Neural progenitor cell (in vitro differentiated cells): ENCODE results near the gene SLC17A8. TPM values are rescaled to one million over a fixed set of nuclear protein-coding genes. Genes with fewer than 3 reads are reported as not detected.

Source experiments
- DNase-seq: peaks from one replicate; pipeline ENCODE4 v3.0.0-alpha.2; 2016; ENCODE audit warnings: low spot score
- H2AFZ ChIP-seq: fragments of 200-600 bp; sonication (generic); replicated peaks from 2 replicates; pipeline ENCODE4 v1.6.1; 2016; ENCODE audit warnings: antibody characterized with exemption
- H3F3A ChIP-seq: fragments of 200-600 bp; sonication (generic); 2 replicates; pipeline ENCODE4 v1.6.1; 2016; ENCODE audit warnings: antibody characterized with exemption, low read depth
- H3K27ac ChIP-seq: fragments of 200-600 bp; sonication (generic); 2 replicates; pipeline ENCODE4 v1.5.1; 2016; ENCODE audit warnings: mild to moderate bottlenecking
- H3K27me3 ChIP-seq: fragments of 200-600 bp; sonication (generic); 2 replicates; pipeline ENCODE4 v1.6.1; 2016; ENCODE audit warnings: mild to moderate bottlenecking, moderate library complexity
- H3K36me3 ChIP-seq: fragments of 200-600 bp; sonication (generic); 2 replicates; pipeline ENCODE4 v1.5.1; 2016
- H3K4me1 ChIP-seq: fragments of 200-600 bp; sonication (generic); 2 replicates; pipeline ENCODE4 v1.6.1; 2016; ENCODE audit warnings: mixed run types
- H3K4me2 ChIP-seq: fragments of 200-600 bp; sonication (generic); 2 replicates; pipeline ENCODE4 v1.6.1; 2016
- H3K4me3 ChIP-seq: fragments of 200-600 bp; sonication (generic); 2 replicates; pipeline ENCODE4 v1.5.1; 2016
- H3K79me2 ChIP-seq: fragments of 200-600 bp; sonication (generic); 2 replicates; pipeline ENCODE4 v1.6.1; 2016; ENCODE audit warnings: low read depth
- H3K9ac ChIP-seq: fragments of 200-600 bp; sonication (generic); 2 replicates; pipeline ENCODE4 v1.6.1; 2016
- H3K9me3 ChIP-seq: fragments of 200-600 bp; sonication (generic); 2 replicates; pipeline ENCODE4 v1.5.1; 2016; ENCODE audit warnings: low read depth
- H4K20me1 ChIP-seq: fragments of 200-600 bp; sonication (generic); 2 replicates; pipeline ENCODE4 v1.6.1; 2016; ENCODE audit warnings: low read depth
- H3K27ac Mint-ChIP-seq: 3 replicates; pipeline ENCODE4 v1.8.0; 2021; ENCODE audit warnings: mixed read lengths
- H3K27me3 Mint-ChIP-seq: 2 replicates; pipeline ENCODE4 v1.8.0; 2022; ENCODE audit warnings: low read depth, mild to moderate bottlenecking, inconsistent platforms, moderate library complexity, mixed read lengths; ENCODE audit not compliant: insufficient read depth
- H3K36me3 Mint-ChIP-seq: 3 replicates; pipeline ENCODE4 v1.8.0; 2021; ENCODE audit warnings: mixed read lengths
- H3K4me1 Mint-ChIP-seq: 3 replicates; pipeline ENCODE4 v1.8.0; 2021; ENCODE audit warnings: mixed read lengths
- H3K4me3 Mint-ChIP-seq: 3 replicates; pipeline ENCODE4 v1.8.0; 2021; ENCODE audit warnings: mild to moderate bottlenecking, moderate library complexity, mixed read lengths
- H3K9me3 Mint-ChIP-seq: 3 replicates; pipeline ENCODE4 v1.8.0; 2020; ENCODE audit warnings: mixed read lengths
- CTCF ChIP-seq: fragments of 200-600 bp; sonication (generic); IDR thresholded peaks from 2 replicates; pipeline ENCODE4 v1.5.1; 2017; ENCODE audit warnings: antibody characterized with exemption, mild to moderate bottlenecking
- EZH2 ChIP-seq: fragments of 200-600 bp; sonication (generic); IDR thresholded peaks from 2 replicates; pipeline ENCODE4 v1.6.1; 2017; ENCODE audit warnings: antibody characterized with exemption, mild to moderate bottlenecking, moderate library complexity
- EZH2phosphoT487 ChIP-seq: fragments of 200-600 bp; sonication (generic); IDR thresholded peaks from 2 replicates; pipeline ENCODE4 v1.6.1; 2017; ENCODE audit warnings: antibody characterized with exemption
- total RNA-seq: library from RNA; depleted of rRNA; stranded (reverse); fragments of >200 nt; gene quantifications from 2 replicates; pipeline ENCODE4 v1.2.3, GENCODE V29; 2015; ENCODE audit warnings: low replicate concordance

SLC17A8 gene
- total RNA-seq, 1 donor from 2014 or later, result not detected

DNA sequence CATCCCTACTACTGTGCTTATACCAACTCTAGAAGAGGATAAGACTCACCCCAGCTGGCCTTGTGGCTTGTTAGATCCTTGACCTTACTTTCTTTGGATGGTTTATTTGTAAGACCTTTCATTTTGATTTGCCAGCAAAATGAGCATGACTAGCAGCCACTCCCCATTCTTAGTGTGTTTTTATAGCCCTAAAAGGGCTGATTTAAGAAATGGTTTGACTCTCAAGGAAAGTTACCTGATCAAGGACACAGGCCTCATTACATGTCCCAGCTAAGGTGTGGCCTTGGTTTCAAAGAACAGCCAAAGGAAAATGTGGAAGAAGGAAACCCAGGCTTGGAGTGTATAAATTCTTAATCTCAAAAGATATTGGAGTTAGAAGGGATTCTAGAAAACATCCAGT lies 41.4 kb downstream of the SLC17A8 start:
- Mint-ChIP-seq H3K27me3 (no peaks in the 10 kb centered on the region), H3K9me3 (no peaks in the 10 kb centered on the region), H3K4me3 (no peak overlapping the region), H3K36me3 (no peaks in the 10 kb centered on the region), H3K4me1 (peaks cover 14% of the 10 kb centered on the region), H3K27ac (no peak overlapping the region)
- no peaks in the 10 kb centered on the region for H4K20me1 ChIP-seq
- H3F3A ChIP-seq, result no peaks in the 10 kb centered on the region
- no peak overlapping the region for H3K9ac ChIP-seq
- TF ChIP-seq CTCF, result no peak
- H3K36me3 ChIP-seq, result no peaks in the 10 kb centered on the region
- no peak overlapping the region for H3K4me3 ChIP-seq
- no peaks in the 10 kb centered on the region for H3K9me3 ChIP-seq
- H3K27me3 ChIP-seq, result no peaks in the 10 kb centered on the region
- no peak for DNase-seq
- no peak overlapping the region for H3K4me2 ChIP-seq
- H3K4me1 ChIP-seq, result no peaks in the 10 kb centered on the region
- H2AFZ ChIP-seq, result no peak overlapping the region
- no peaks in the 10 kb centered on the region for H3K79me2 ChIP-seq
- no peak overlapping the region for H3K27ac ChIP-seq

DNA sequence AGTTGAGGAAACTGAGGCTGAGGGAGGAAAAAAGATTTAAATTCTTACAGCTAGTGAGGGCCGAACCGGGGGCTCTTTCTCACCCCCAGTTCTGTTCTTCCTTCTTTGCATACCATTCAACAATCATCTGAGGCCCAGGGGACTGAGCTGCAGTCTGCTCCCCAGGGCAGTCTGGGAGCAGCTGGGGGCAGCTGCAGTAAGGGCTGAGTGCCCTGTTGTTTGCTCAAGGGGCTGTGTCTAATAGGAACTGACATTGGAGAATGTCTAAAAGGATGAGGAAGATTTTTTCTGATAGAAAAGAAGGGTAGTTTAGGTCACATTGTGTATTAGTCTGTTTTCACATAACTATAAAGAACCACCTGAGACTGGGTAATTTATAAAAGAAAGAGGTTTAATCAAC lies 42.2 kb downstream of the SLC17A8 start:
- TF ChIP-seq CTCF (no peak), EZH2 (no peak), EZH2phosphoT487 (no peak)
- H3K4me3 ChIP-seq, result no peak overlapping the region
- no peaks in the 10 kb centered on the region for H3K79me2 ChIP-seq
- DNase-seq, result no peak
- no peaks in the 10 kb centered on the region for H3K27me3 ChIP-seq
- H3K9ac ChIP-seq, result no peak overlapping the region
- H4K20me1 ChIP-seq, result no peaks in the 10 kb centered on the region
- no peak overlapping the region for H3K4me2 ChIP-seq
- peak overlapping the region; percentile 34 for H2AFZ ChIP-seq
- H3K27ac ChIP-seq, result no peak overlapping the region
- H3K27me3 Mint-ChIP-seq, result no peaks in the 10 kb centered on the region
- H3K4me1 ChIP-seq, result no peaks in the 10 kb centered on the region
- H3K4me1 Mint-ChIP-seq, result peaks cover 14% of the 10 kb centered on the region
- H3F3A ChIP-seq, result no peaks in the 10 kb centered on the region
- no peak overlapping the region for H3K4me3 Mint-ChIP-seq
- H3K9me3 ChIP-seq, result no peaks in the 10 kb centered on the region
- no peaks in the 10 kb centered on the region for H3K36me3 ChIP-seq
- no peaks in the 10 kb centered on the region for H3K9me3 Mint-ChIP-seq
- no peaks in the 10 kb centered on the region for H3K36me3 Mint-ChIP-seq
- no peak overlapping the region for H3K27ac Mint-ChIP-seq

DNA sequence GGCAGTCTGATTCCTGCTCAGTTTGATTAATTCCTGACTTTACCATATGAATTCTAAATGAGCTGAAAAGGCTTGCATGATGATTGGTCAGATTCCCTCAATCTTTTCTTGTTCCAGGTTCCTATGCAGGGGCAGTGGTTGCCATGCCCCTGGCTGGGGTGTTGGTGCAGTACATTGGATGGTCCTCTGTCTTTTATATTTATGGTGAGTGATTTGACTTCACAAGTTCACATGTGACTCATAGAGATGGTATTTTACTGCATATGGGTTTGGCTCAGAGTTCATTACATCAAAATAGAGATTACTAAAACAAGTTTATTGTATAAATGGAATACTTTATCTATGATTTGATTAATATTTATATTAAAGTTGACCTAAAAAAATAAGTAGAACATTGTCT lies 44.8 kb downstream of the SLC17A8 start:
- H3K9me3 ChIP-seq, result no peaks in the 10 kb centered on the region
- H3K27ac Mint-ChIP-seq, result no peak overlapping the region
- no peak overlapping the region for H3K27ac ChIP-seq

More for the DNA sequence above, 44.8 kb downstream of the SLC17A8 start:
- no peaks in the 10 kb centered on the region for H4K20me1 ChIP-seq
- no peak overlapping the region for H3K4me3 ChIP-seq
- Mint-ChIP-seq H3K36me3 (no peaks in the 10 kb centered on the region), H3K4me3 (no peak overlapping the region), H3K27me3 (peaks cover 2% of the 10 kb centered on the region), H3K9me3 (no peaks in the 10 kb centered on the region), H3K4me1 (peaks cover 14% of the 10 kb centered on the region)
- H3K36me3 ChIP-seq, result no peaks in the 10 kb centered on the region
- no peak overlapping the region for H3K9ac ChIP-seq
- no peaks in the 10 kb centered on the region for H3K4me1 ChIP-seq
- H3K79me2 ChIP-seq, result no peaks in the 10 kb centered on the region
- no peak overlapping the region for H3K4me2 ChIP-seq
- H3F3A ChIP-seq, result no peaks in the 10 kb centered on the region
- no peaks in the 10 kb centered on the region for H3K27me3 ChIP-seq
- no peak for TF ChIP-seq EZH2phosphoT487
- no peak for TF ChIP-seq CTCF
- no peak for DNase-seq
- H2AFZ ChIP-seq, result no peak overlapping the region
